Mammary epithelial cell (primary cell): ENCODE results near the gene EPHX1.

ENCODE experiments used
- EZH2 ChIP-seq: IDR thresholded peaks from 2 replicates; pipeline ENCODE4 v1.6.1; 2012; ENCODE audit warnings: low read length, inconsistent platforms, borderline replicate concordance
- TF ChIP-seq, protein P1 (sequence below), 2 donors: IDR thresholded peaks in 1 of 2; conservative IDR thresholded peaks in 1 of 2; 2 replicates each; pipeline ENCODE4 v1.5.1; 2011 to 2012; ENCODE audit warnings: inconsistent platforms in 2 of 2, low read length in 2 of 2, mild to moderate bottlenecking in 2 of 2, control low read depth in 1 of 2, low read depth in 1 of 2; ENCODE audit not compliant: insufficient read depth in 1 of 2; ENCODE audit errors: extremely low read depth in 1 of 2

DNA sequence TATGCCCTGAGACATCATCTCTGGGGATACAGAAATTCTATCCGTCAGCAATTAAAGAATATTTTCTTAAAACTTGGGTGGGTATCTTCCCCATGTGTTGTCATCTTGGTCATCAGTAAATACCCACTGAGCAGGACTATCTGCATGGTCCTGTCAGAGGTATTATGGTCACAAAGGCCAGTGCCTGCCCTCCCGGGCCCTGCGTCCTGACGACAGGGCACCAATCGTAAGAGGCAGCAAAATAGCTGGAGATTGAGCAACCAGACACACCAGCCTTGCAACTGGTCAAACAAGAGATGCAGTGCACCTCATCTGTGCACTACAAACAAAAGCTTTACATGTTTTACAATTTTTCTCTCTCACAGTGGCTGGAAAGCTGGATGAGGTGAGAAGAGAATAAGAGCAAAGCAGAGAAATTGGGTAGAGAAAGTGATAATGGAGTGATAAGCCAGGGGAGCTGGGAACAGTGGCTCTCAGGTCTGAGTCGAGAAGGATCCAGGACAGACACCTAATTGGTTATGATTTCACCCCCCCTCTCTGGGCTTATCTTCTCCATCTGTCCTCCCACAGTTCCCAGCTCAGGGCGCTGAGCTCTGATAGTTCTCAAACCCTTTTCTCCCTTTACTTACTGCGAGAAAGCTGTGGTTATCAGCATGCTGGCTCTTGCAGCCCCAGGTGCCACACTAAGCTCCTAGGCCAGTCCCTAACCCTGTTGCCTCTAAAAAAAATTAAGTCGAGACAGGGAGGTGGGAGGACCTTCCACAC is 41.1 kb upstream of the EPHX1 start:
- no peak for TF ChIP-seq EZH2
- TF ChIP-seq, protein P1, sequence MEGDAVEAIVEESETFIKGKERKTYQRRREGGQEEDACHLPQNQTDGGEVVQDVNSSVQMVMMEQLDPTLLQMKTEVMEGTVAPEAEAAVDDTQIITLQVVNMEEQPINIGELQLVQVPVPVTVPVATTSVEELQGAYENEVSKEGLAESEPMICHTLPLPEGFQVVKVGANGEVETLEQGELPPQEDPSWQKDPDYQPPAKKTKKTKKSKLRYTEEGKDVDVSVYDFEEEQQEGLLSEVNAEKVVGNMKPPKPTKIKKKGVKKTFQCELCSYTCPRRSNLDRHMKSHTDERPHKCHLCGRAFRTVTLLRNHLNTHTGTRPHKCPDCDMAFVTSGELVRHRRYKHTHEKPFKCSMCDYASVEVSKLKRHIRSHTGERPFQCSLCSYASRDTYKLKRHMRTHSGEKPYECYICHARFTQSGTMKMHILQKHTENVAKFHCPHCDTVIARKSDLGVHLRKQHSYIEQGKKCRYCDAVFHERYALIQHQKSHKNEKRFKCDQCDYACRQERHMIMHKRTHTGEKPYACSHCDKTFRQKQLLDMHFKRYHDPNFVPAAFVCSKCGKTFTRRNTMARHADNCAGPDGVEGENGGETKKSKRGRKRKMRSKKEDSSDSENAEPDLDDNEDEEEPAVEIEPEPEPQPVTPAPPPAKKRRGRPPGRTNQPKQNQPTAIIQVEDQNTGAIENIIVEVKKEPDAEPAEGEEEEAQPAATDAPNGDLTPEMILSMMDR (conservative IDR thresholded peaks at IDR 0.05 in 1 of 2, IDR thresholded peaks at IDR 0.05 in 1 of 2; ENCODE audit: extremely low read depth in 1 of 2, insufficient read depth in 1 of 2, low read depth in 1 of 2, low read length in 2 of 2), result no peak
